PC-9 (cell line): Measurements from ENCODE around the gene PDZD7. TPM values are rescaled to one million over a fixed set of nuclear protein-coding genes. Genes with fewer than 3 reads are reported as not detected.

Experiments
- BruUV-seq: library from RNA; stranded (reverse); fragments of 400-500 nt; replicated peaks from 2 replicates; lab custom pipeline; 2021; lab: Mats Ljungman, UMichigan
- CTCF ChIA-PET: fragments of 300-600 bp; sonication (Branson Sonifier 250); formaldehyde crosslinking; loops from one replicate; lab custom pipeline; 2022; ENCODE audit warnings: antibody characterized with exemption; lab: Charles Lee
- POLR2A ChIA-PET: fragments of 300-600 bp; sonication (Branson Sonifier 250); formaldehyde crosslinking; loops from one replicate; lab custom pipeline; 2022; ENCODE audit warnings: antibody characterized with exemption; ENCODE audit not compliant: unreplicated experiment; lab: Charles Lee
- DNase-seq, 2 experiments: peaks; one replicate each; pipeline versions ENCODE4 v3.0.0 to v3.0.0-alpha.2; 2015 to 2022; ENCODE audit warnings: mixed read lengths in 1 of 2
- H2AFZ ChIP-seq: fragments of 200-600 bp; sonication (generic); 2 replicates; pipeline ENCODE4 v1.8.1; 2017; ENCODE audit warnings: antibody characterized with exemption
- H3F3A ChIP-seq: fragments of 200-600 bp; sonication (generic); 2 replicates; pipeline ENCODE4 v1.8.1; 2017; ENCODE audit warnings: antibody characterized with exemption, mild to moderate bottlenecking, low read depth; ENCODE audit not compliant: insufficient read depth
- H3K27ac ChIP-seq: fragments of 200-600 bp; sonication (generic); 2 replicates; pipeline ENCODE4 v1.6.1; 2016; ENCODE audit warnings: mixed run types
- H3K27me3 ChIP-seq: fragments of 200-600 bp; sonication (generic); 2 replicates; pipeline ENCODE4 v1.6.1; 2016; ENCODE audit warnings: low read depth, mixed run types; ENCODE audit not compliant: insufficient read depth
- H3K36me3 ChIP-seq: fragments of 200-600 bp; sonication (generic); 2 replicates; pipeline ENCODE4 v1.6.1; 2016; ENCODE audit warnings: low read depth, mixed run types
- H3K4me1 ChIP-seq: fragments of 200-600 bp; sonication (generic); replicated peaks from 2 replicates; pipeline ENCODE4 v1.6.1; 2016; ENCODE audit warnings: mixed run types; ENCODE audit not compliant: insufficient read depth
- H3K4me2 ChIP-seq: fragments of 200-600 bp; sonication (generic); 2 replicates; pipeline ENCODE4 v1.6.1; 2017; ENCODE audit warnings: mixed run types
- H3K4me3 ChIP-seq: fragments of 200-600 bp; sonication (generic); 2 replicates; pipeline ENCODE4 v1.6.1; 2016; ENCODE audit warnings: mixed run types
- H3K79me2 ChIP-seq: fragments of 200-600 bp; sonication (generic); 2 replicates; pipeline ENCODE4 v1.6.1; 2017; ENCODE audit warnings: low read depth, mixed run types
- H3K9me2 ChIP-seq: fragments of 200-600 bp; sonication (generic); 2 replicates; pipeline ENCODE4 v1.8.1; 2017; ENCODE audit warnings: mild to moderate bottlenecking; ENCODE audit not compliant: insufficient read depth
- H3K9me3 ChIP-seq: fragments of 200-600 bp; sonication (generic); 2 replicates; pipeline ENCODE4 v1.8.1; 2016; ENCODE audit warnings: low read depth; ENCODE audit not compliant: insufficient read depth
- H4K20me1 ChIP-seq: fragments of 200-600 bp; sonication (generic); 2 replicates; pipeline ENCODE4 v1.8.1; 2017; ENCODE audit not compliant: insufficient read depth
- EZH2 ChIP-seq: fragments of 200-600 bp; sonication (generic); IDR thresholded peaks from 2 replicates; pipeline ENCODE4 v1.8.0; 2017; ENCODE audit warnings: antibody characterized with exemption, low read depth
- intact Hi-C: fragments of 100-400 bp; cut with micrococcal nuclease; formaldehyde crosslinking; loops from one replicate; pipeline ENCODE4 v1.10.0; 2022; ENCODE audit not compliant: unreplicated experiment
- total RNA-seq: library from RNA; stranded (reverse); gene quantifications from 2 replicates; pipeline ENCODE4 v1.2.3, GENCODE V29; 2021
- TF ChIP-seq, protein P1 (sequence below): fragments of 200-600 bp; sonication (generic); conservative IDR thresholded peaks from 2 replicates; pipeline ENCODE4 v1.6.1; 2017; ENCODE audit warnings: mixed run types, antibody characterized with exemption, mild to moderate bottlenecking, moderate library complexity

The PDZD7 gene
- total RNA-seq, 1 experiment from 2014 or later, result 2.8 TPM

DNA sequence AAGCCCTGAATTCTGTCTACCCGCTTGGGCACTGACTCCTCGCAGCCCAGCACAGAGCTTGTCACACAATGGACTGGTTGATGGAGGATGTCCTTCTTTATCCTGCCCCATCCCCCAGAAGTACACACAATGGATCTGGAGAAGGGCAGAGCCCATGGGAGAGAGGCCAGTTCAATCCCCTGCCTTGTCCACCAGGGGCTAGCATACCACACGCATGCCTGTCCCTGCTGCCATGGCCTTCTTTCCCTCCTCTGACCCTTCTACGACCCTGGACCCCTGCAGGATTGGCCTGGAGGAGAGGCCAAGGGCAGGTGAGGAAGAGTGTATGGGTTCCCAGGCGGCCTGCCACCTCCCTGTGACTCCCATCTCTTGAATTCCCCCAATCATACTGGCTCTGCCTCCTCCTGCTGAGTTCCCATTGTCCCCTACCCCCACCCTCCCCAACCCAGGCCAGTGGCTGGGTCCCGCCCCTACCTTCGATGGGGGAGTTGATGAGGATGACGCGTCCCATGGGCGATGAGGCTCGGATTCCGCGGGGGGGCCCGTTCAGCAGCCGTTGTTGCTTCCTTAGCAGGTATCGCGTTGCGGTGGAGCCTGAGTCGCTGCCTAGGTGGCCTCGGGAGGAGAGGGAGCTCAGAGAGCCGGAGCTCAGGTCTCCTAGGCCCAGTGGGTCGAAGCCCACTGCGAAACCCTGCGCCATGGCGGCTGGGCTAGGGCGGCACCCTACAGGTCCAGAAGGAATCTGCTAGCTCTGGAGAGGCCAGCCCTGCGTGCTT is 1.2 kb downstream of the PDZD7 start:
- Histone ChIP-seq H3K4me2 (no peak overlapping the region), H3K9me2 (no peaks in the 10 kb centered on the region), H3K36me3 (no peaks in the 10 kb centered on the region), H3K4me3 (no peak overlapping the region), H3K27me3 (no peaks in the 10 kb centered on the region), H3K9me3 (no peaks in the 10 kb centered on the region), H3F3A (peaks cover 16% of the 10 kb centered on the region; the same call in 1 of the 2 replicates), H2AFZ (no peak overlapping the region), H3K4me1 (peaks cover 15% of the 10 kb centered on the region), H4K20me1 (no peaks in the 10 kb centered on the region), H3K79me2 (no peaks in the 10 kb centered on the region), H3K27ac (no peak overlapping the region)
- DNase-seq, result no peak
- ChIA-PET CTCF (no interaction called here), POLR2A (interaction anchor here (0.6 to 0.8 kb wide), 3 partner anchors 35 to 541 kb away, joined by 3 to 5 read pairs (median 4); partner anchors contain the start of gene HIF1AN)
- BruUV-seq, result no TSS peak
- TF ChIP-seq EZH2, result no peak
- TF ChIP-seq, protein P1, sequence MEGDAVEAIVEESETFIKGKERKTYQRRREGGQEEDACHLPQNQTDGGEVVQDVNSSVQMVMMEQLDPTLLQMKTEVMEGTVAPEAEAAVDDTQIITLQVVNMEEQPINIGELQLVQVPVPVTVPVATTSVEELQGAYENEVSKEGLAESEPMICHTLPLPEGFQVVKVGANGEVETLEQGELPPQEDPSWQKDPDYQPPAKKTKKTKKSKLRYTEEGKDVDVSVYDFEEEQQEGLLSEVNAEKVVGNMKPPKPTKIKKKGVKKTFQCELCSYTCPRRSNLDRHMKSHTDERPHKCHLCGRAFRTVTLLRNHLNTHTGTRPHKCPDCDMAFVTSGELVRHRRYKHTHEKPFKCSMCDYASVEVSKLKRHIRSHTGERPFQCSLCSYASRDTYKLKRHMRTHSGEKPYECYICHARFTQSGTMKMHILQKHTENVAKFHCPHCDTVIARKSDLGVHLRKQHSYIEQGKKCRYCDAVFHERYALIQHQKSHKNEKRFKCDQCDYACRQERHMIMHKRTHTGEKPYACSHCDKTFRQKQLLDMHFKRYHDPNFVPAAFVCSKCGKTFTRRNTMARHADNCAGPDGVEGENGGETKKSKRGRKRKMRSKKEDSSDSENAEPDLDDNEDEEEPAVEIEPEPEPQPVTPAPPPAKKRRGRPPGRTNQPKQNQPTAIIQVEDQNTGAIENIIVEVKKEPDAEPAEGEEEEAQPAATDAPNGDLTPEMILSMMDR, result no peak
- intact Hi-C loops, result loop anchor here (5.0 kb wide), 1 partner anchor 38 kb away; no protein-coding TSS in a partner anchor

DNA sequence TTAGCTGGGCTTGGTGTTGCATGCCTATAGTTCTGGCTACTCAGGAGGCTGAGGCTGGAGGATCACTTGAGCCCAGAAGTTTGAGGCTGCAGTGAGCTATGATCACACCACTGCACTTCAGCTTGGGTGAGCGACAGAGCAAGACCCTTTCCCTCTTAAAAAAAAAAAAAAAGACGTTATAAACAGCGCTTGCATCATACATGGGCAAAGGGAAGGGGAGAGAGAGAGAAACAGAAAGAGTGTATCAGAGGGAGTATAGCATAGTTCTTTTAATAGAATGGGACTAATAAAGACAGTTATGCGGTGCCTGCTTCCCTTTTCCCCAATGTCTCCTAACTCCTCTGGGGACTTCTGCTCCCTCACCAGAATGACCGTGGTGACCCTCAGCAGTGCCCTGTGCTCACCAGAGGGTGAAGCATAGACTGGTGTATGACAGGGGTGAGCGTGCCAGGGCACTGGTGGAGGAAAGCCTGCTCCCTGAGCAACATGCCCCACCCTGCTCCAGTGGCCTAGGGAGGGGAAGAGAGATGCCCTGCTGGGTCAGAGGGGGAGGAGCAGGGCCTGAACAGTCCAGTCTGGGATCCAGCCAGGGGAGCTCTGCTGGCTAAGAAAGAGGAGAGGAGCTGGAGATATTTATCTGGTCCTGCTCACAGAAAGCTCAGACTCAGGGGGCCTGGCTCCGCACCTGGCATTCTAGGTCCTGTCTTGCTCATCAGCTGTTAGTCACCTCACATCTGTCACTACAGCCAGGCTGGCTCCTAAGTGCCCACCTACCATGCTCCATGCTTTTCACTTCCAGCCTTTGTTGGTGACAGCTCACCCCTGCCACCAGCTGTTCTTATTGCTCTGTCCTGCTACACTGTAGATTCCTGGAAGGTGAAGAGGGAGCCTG is 2.2 kb downstream of the PDZD7 start:
- ChIA-PET CTCF (interaction anchor here (0.7 to 1.0 kb wide), 2 partner anchors 10 to 23 kb away, joined by 3 read pairs; no protein-coding TSS in a partner anchor), POLR2A (interaction anchor here (0.6 to 0.8 kb wide), 2 partner anchors 36 to 493 kb away, joined by 3 to 4 read pairs; partner anchors contain the start of gene HIF1AN)
- no peak for TF ChIP-seq EZH2
- TF ChIP-seq, protein P1, result no peak
- no peaks in the 10 kb centered on the region for H3K27me3 ChIP-seq
- H3F3A ChIP-seq, result peaks cover 16% of the 10 kb centered on the region; the same call in 1 of the 2 replicates
- H3K4me3 ChIP-seq, result no peak overlapping the region
- H3K4me1 ChIP-seq, result peaks cover 15% of the 10 kb centered on the region
- no peaks in the 10 kb centered on the region for H3K9me2 ChIP-seq
- no peaks in the 10 kb centered on the region for H4K20me1 ChIP-seq
- H3K4me2 ChIP-seq, result no peak overlapping the region
- no peak overlapping the region for H3K27ac ChIP-seq
- no TSS peak for BruUV-seq
- intact Hi-C loops, result no loop called here
- no peaks in the 10 kb centered on the region for H3K9me3 ChIP-seq
- no peaks in the 10 kb centered on the region for H3K36me3 ChIP-seq
- H2AFZ ChIP-seq, result no peak overlapping the region
- DNase-seq, result peak in 1 of 2 experiments; percentile 33
- H3K79me2 ChIP-seq, result no peaks in the 10 kb centered on the region

DNA sequence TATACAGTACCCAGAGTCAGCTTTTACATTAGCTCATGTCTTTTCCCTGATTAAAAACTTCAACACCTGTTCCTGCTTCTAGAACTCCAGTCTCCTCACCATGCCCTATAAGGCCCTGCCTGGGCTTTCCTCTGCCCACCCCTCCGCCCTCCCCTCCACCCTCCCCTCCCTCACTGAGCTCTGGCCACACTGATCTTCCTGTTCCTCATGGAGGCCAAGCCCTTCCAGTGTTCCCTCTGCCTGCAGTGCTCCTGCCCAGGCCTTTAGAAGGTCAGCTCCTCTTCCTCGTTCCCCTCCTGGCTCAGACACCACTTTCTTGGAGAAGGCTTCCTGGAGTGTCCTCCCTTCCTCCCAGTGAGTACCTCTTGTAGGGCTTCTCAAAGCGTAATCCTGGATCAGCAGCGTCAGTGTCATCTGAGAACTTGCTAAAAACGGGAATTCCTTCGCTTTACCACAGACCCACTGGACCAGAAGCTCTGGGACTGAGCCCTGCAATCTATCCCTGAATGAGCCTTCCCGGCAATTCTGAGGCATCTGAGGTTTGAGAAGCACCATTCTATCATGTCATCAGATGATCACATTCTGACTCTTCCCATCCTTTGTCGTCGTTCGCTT is 3.7 kb downstream of the PDZD7 start:
- H3K79me2 ChIP-seq, result no peaks in the 10 kb centered on the region
- H3K27ac ChIP-seq, result no peak overlapping the region
- ChIA-PET POLR2A (interaction anchor here (0.8 kb wide), 1 partner anchor 16 kb away, joined by 11 read pairs; no protein-coding TSS in a partner anchor), CTCF (interaction anchor here (1.0 kb wide), 1 partner anchor 9 kb away, joined by 7 read pairs; no protein-coding TSS in a partner anchor)
- no peaks in the 10 kb centered on the region for H3K9me3 ChIP-seq
- H3F3A ChIP-seq, result peaks cover 3% of the 10 kb centered on the region; the same call in 1 of the 2 replicates
- no peak overlapping the region for H3K4me2 ChIP-seq
- H3K4me3 ChIP-seq, result no peak overlapping the region
- H3K36me3 ChIP-seq, result no peaks in the 10 kb centered on the region
- no peak overlapping the region for H2AFZ ChIP-seq
- no peak for DNase-seq
- H4K20me1 ChIP-seq, result no peaks in the 10 kb centered on the region
- H3K9me2 ChIP-seq, result no peaks in the 10 kb centered on the region
- TF ChIP-seq EZH2, result no peak
- TF ChIP-seq, protein P1, result no peak
- intact Hi-C loops, result no loop called here
- H3K4me1 ChIP-seq, result peaks cover 5% of the 10 kb centered on the region; the same call in 1 of the 2 replicates
- BruUV-seq, result no TSS peak
- no peaks in the 10 kb centered on the region for H3K27me3 ChIP-seq
